IMR-90 (cell line): ENCODE data around the gene PET117. TPM values are rescaled to one million over a fixed set of nuclear protein-coding genes. Genes with fewer than 3 reads are reported as not detected.

Experiments used
- ATAC-seq: fragments of 200-7000 bp; cut with Tn5 transposase; 2 replicates; pipeline ENCODE4 v1.9.1; 2020; ENCODE audit warnings: low read depth, mild to moderate bottlenecking, moderate library complexity
- BruUV-seq: library from RNA; stranded (reverse); fragments of 400-500 nt; replicated peaks from 2 replicates; lab custom pipeline; 2021; lab: Mats Ljungman, UMichigan
- CTCF ChIA-PET: fragments of 300-600 bp; formaldehyde crosslinking; extraction: SDS; loops from one replicate; lab custom pipeline; 2021; ENCODE audit warnings: antibody characterized with exemption; lab: Yijun Ruan, JAX
- POLR2A ChIA-PET: fragments of 300-600 bp; sonication (Branson Sonifier 250); formaldehyde crosslinking; loops from one replicate; lab custom pipeline; 2022; ENCODE audit warnings: antibody characterized with exemption; ENCODE audit not compliant: unreplicated experiment; lab: Charles Lee
- DNase-seq: peaks from one replicate; pipeline ENCODE4 v3.0.0; 2013
- H2AFZ ChIP-seq: replicated peaks from 2 replicates; pipeline ENCODE3; 2013; ENCODE audit warnings: low read length, mild to moderate bottlenecking; ENCODE audit not compliant: poor library complexity
- H2AK5ac ChIP-seq: 2 replicates; pipeline ENCODE4 v1.6.1; 2013; ENCODE audit warnings: low read depth, low read length, inconsistent platforms
- H2AK9ac ChIP-seq: replicated peaks from 2 replicates; pipeline ENCODE3; 2013; ENCODE audit warnings: mild to moderate bottlenecking, low read depth, low read length, moderate library complexity; ENCODE audit not compliant: poor library complexity
- H2BK120ac ChIP-seq: 2 replicates; pipeline ENCODE4 v1.6.1; 2013; ENCODE audit warnings: low read depth, low read length, inconsistent platforms
- H2BK15ac ChIP-seq: 3 replicates; pipeline ENCODE4 v1.6.1; 2013; ENCODE audit warnings: low read depth, low read length, inconsistent platforms
- H2BK20ac ChIP-seq: 2 replicates; pipeline ENCODE4 v1.6.1; 2013; ENCODE audit warnings: low read depth, mild to moderate bottlenecking, inconsistent platforms, low read length, moderate library complexity
- H2BK5ac ChIP-seq: 2 replicates; pipeline ENCODE4 v1.6.1; 2013; ENCODE audit warnings: mild to moderate bottlenecking, low read depth, low read length, inconsistent platforms; ENCODE audit not compliant: poor library complexity, severe bottlenecking
- H3K14ac ChIP-seq: replicated peaks from 2 replicates; pipeline ENCODE4 v1.6.1; 2013; ENCODE audit warnings: low read depth, low read length, inconsistent platforms
- H3K18ac ChIP-seq: 2 replicates; pipeline ENCODE4 v1.6.1; 2013; ENCODE audit warnings: low read depth, low read length, control low read depth
- H3K23ac ChIP-seq: 2 replicates; pipeline ENCODE4 v1.6.1; 2013; ENCODE audit warnings: low read depth, low read length, inconsistent platforms
- H3K27ac ChIP-seq: 2 replicates; pipeline ENCODE4 v1.5.1; 2013; ENCODE audit warnings: mild to moderate bottlenecking, control low read depth, low read length; ENCODE audit not compliant: insufficient read depth
- H3K27me3 ChIP-seq: 2 replicates; pipeline ENCODE4 v1.6.1; 2013; ENCODE audit warnings: low read length; ENCODE audit not compliant: control insufficient read depth, insufficient read depth
- H3K36me3 ChIP-seq: 2 replicates; pipeline ENCODE4 v1.6.1; 2013; ENCODE audit warnings: low read length, mixed read lengths; ENCODE audit not compliant: control insufficient read depth, insufficient read depth
- H3K4ac ChIP-seq: 2 replicates; pipeline ENCODE4 v1.6.1; 2013; ENCODE audit warnings: low read depth, low read length, inconsistent platforms
- H3K4me1 ChIP-seq: 2 replicates; pipeline ENCODE4 v1.6.1; 2013; ENCODE audit warnings: low read length, mixed read lengths; ENCODE audit not compliant: control insufficient read depth, insufficient read depth
- H3K4me2 ChIP-seq: 2 replicates; pipeline ENCODE4 v1.6.1; 2013; ENCODE audit warnings: low read depth, mild to moderate bottlenecking, control low read depth, low read length, moderate library complexity
- H3K4me3 ChIP-seq: 2 replicates; pipeline ENCODE4 v1.5.1; 2013; ENCODE audit warnings: low read depth, mild to moderate bottlenecking, control low read depth, low read length, moderate library complexity; ENCODE audit not compliant: insufficient read depth
- H3K56ac ChIP-seq: 2 replicates; pipeline ENCODE4 v1.6.1; 2013; ENCODE audit warnings: low read length, inconsistent platforms; ENCODE audit not compliant: insufficient read depth; ENCODE audit errors: extremely low read depth
- H3K79me1 ChIP-seq, 2 experiments: 2 replicates each; pipeline ENCODE4 v1.6.1; 2013; ENCODE audit warnings: low read length in 2 of 2, inconsistent platforms in 1 of 2, low read depth in 1 of 2
- H3K9ac ChIP-seq: 2 replicates; pipeline ENCODE4 v1.6.1; 2013; ENCODE audit warnings: low read depth, low read length, control low read depth
- H3K9me1 ChIP-seq: 2 replicates; pipeline ENCODE4 v1.6.1; 2013; ENCODE audit warnings: low read length, inconsistent platforms; ENCODE audit not compliant: insufficient read depth
- H3K9me3 ChIP-seq: 2 replicates; pipeline ENCODE4 v1.6.1; 2013; ENCODE audit warnings: low read length; ENCODE audit not compliant: control insufficient read depth, insufficient read depth
- H4K20me1 ChIP-seq: 2 replicates; pipeline ENCODE4 v1.6.1; 2013; ENCODE audit warnings: low read length, inconsistent platforms; ENCODE audit not compliant: insufficient read depth
- H4K5ac ChIP-seq: 2 replicates; pipeline ENCODE4 v1.6.1; 2013; ENCODE audit warnings: mild to moderate bottlenecking, low read depth, low read length, control low read depth
- H4K8ac ChIP-seq, 2 experiments: 2 replicates each; pipeline ENCODE4 v1.6.1; 2013; ENCODE audit warnings: low read depth in 2 of 2, low read length in 2 of 2, control low read depth in 1 of 2, inconsistent platforms in 1 of 2
- H4K91ac ChIP-seq: 2 replicates; pipeline ENCODE4 v1.6.1; 2013; ENCODE audit warnings: low read depth, low read length, inconsistent platforms; ENCODE audit not compliant: insufficient read depth
- MAFK ChIP-seq: IDR thresholded peaks from 2 replicates; pipeline ENCODE4 v1.6.1; 2012; ENCODE audit warnings: low read depth, low read length, improper control_type of control experiment
- MAZ ChIP-seq: IDR thresholded peaks from 2 replicates; pipeline ENCODE4 v1.6.1; 2012; ENCODE audit warnings: low read depth, mild to moderate bottlenecking, low read length, improper control_type of control experiment, moderate library complexity, borderline replicate concordance
- MXI1 ChIP-seq: IDR thresholded peaks from 2 replicates; pipeline ENCODE4 v1.6.1; 2012; ENCODE audit warnings: low read depth, mild to moderate bottlenecking, low read length, moderate library complexity, borderline replicate concordance
- RAD21 ChIP-seq: IDR thresholded peaks from 2 replicates; pipeline ENCODE4 v1.6.1; 2012; ENCODE audit warnings: low read length, improper control_type of control experiment
- RCOR1 ChIP-seq: IDR thresholded peaks from 2 replicates; pipeline ENCODE4 v1.6.1; 2012; ENCODE audit warnings: mild to moderate bottlenecking, low read length, improper control_type of control experiment; ENCODE audit not compliant: insufficient replicate concordance
- RFX5 ChIP-seq: IDR thresholded peaks from 2 replicates; pipeline ENCODE4 v1.8.0; 2012; ENCODE audit warnings: low read depth, mild to moderate bottlenecking, low read length, moderate library complexity
- SMC3 ChIP-seq: fragments of 150-350 bp; IDR thresholded peaks from 2 replicates; pipeline ENCODE4 v1.6.1; 2016; ENCODE audit warnings: low read depth, mild to moderate bottlenecking, antibody characterized with exemption, low read length, moderate library complexity
- WGBS, 2 experiments: methylation state at CpG; one replicate each; pipeline versions ENCODE4 v1.1.5 to v1.1.7; 2013; ENCODE audit warnings: missing lambda C conversion rate in 2 of 2; ENCODE audit not compliant: insufficient read length in 1 of 2; ENCODE audit errors: extremely low coverage in 2 of 2; 5-methylcytosine and 5-hydroxymethylcytosine counted together
- dilution Hi-C: fragments of 300-500 bp; cut with HindIII; formaldehyde crosslinking; loops from one replicate; pipeline ENCODE4 v1.14.3; 2018; ENCODE audit warnings: low sequenced_read_pairs; ENCODE audit not compliant: unreplicated experiment
- in situ Hi-C: fragments of 300-500 bp; cut with MboI; formaldehyde crosslinking; loops from 3 replicates; pipeline ENCODE4 v1.14.3; 2019; ENCODE audit warnings: low sequenced_read_pairs, inconsistent platforms, mixed read lengths
- intact Hi-C: fragments of 100-400 bp; cut with micrococcal nuclease; formaldehyde crosslinking; loops from 2 replicates; pipeline ENCODE4 v1.10.0; 2022
- polyA plus RNA-seq, 3 experiments: library from polyadenylated mRNA; depleted of rRNA; stranded (reverse); fragments of >200 nt; gene quantifications; 2 replicates each; pipeline ENCODE4 v1.2.3, GENCODE V29; 2012; ENCODE audit warnings: low replicate concordance in 1 of 3
- total RNA-seq: library from RNA; depleted of rRNA; stranded (reverse); fragments of >200 nt; gene quantifications from 2 replicates; pipeline ENCODE4 v1.2.3, GENCODE V29; 2012
- TF ChIP-seq, protein P1 (sequence below): fragments of 150-350 bp; IDR thresholded peaks from 2 replicates; pipeline ENCODE4 v1.6.1; 2016; ENCODE audit warnings: low read depth, mild to moderate bottlenecking, low read length, moderate library complexity, borderline replicate concordance
- TF ChIP-seq, protein P2 (sequence below): fragments of 150-350 bp; IDR thresholded peaks from 2 replicates; pipeline ENCODE4 v1.6.1; 2017; ENCODE audit warnings: mild to moderate bottlenecking, antibody characterized with exemption, low read length, low read depth

Gene PET117
- total and polyA plus RNA-seq, 2 of the 4 experiments (the other 2 are of a cell fraction), result 3.9 to 8.3 TPM

DNA sequence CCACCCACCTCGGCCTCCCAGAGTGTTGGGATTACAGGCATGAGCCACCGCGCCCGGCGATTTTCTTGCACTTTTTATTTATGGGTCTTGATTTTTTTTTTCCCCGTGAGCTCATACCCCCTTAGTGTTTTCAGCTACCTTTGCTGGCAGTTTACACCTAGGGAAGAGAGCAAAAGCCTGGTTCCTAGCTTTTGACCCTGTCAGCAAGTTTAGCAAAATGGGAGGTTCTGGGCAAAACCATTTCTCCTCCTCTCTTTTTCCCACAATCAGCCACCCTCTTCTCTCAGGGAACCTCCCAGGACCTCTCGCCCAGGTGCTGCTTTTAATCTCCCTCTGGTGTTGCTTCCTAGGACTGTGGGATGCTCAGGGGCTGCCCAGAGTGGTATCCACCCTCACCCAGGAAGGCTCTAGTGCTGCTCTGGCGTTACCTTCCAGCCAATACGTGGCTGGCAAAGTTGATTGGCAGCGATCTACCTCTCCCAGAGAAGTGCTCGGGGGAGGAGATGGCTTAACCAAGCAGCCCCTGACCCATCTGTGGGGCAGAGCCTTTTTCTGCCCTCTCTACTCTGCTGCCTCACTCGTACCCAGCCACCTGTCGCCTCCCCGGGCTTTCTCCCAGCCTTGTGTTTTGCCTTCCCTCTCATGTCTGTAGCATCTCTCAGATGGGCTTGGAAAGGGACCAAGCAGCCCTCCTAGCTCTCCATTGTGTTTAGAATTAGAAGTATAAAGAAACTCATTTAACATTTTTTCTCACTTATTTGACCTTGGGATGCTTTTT is 37.4 kb downstream of the PET117 start:
- no CpG with 5 or more reads among the region's 14 CpGs for WGBS, 2 experiments
- Histone ChIP-seq H2BK120ac (no peak overlapping the region), H4K5ac (no peak overlapping the region), H3K79me1 (no peaks in the 10 kb centered on the region; a peak in 1 of 4 replicates), H2AK9ac (no peak overlapping the region), H3K14ac (no peak overlapping the region), H3K23ac (no peak overlapping the region), H4K8ac (no peak overlapping the region), H2BK15ac (no peak overlapping the region), H3K9me1 (no peaks in the 10 kb centered on the region), H3K27me3 (no peaks in the 10 kb centered on the region), H4K91ac (no peak overlapping the region), H3K18ac (no peak overlapping the region), H3K9ac (no peak overlapping the region), H3K9me3 (no peaks in the 10 kb centered on the region; the same call in 1 of the 2 replicates), H2AFZ (no peak overlapping the region), H2AK5ac (no peak overlapping the region), H2BK20ac (no peak overlapping the region), H3K4me3 (no peak overlapping the region), H3K56ac (no peak overlapping the region), H3K4ac (no peak overlapping the region), H3K4me1 (no peaks in the 10 kb centered on the region), H3K36me3 (peaks cover 4% of the 10 kb centered on the region), H2BK5ac (no peak overlapping the region), H3K27ac (no peak overlapping the region), H4K20me1 (no peaks in the 10 kb centered on the region), H3K4me2 (no peak overlapping the region)
- CTCF ChIA-PET, result no interaction called here
- intact Hi-C loops, result no loop called here
- no peak for DNase-seq
- no TSS peak for BruUV-seq
- dilution Hi-C loops, result no loop called here
- TF ChIP-seq MAFK (0 out of 2 replicates have a peak, but pooled peaks have one; percentile 2), SMC3 (no peak), RAD21 (no peak), MAZ (no peak), MXI1 (no peak), RFX5 (no peak), RCOR1 (no peak)
- TF ChIP-seq, protein P1, sequence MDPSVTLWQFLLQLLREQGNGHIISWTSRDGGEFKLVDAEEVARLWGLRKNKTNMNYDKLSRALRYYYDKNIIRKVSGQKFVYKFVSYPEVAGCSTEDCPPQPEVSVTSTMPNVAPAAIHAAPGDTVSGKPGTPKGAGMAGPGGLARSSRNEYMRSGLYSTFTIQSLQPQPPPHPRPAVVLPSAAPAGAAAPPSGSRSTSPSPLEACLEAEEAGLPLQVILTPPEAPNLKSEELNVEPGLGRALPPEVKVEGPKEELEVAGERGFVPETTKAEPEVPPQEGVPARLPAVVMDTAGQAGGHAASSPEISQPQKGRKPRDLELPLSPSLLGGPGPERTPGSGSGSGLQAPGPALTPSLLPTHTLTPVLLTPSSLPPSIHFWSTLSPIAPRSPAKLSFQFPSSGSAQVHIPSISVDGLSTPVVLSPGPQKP, result no peak
- TF ChIP-seq, protein P2, sequence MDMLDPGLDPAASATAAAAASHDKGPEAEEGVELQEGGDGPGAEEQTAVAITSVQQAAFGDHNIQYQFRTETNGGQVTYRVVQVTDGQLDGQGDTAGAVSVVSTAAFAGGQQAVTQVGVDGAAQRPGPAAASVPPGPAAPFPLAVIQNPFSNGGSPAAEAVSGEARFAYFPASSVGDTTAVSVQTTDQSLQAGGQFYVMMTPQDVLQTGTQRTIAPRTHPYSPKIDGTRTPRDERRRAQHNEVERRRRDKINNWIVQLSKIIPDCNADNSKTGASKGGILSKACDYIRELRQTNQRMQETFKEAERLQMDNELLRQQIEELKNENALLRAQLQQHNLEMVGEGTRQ, result no peak
- ATAC-seq, result no peak
- in situ Hi-C loops, result no loop called here
- POLR2A ChIA-PET, result interaction anchor here (0.7 kb wide), 1 partner anchor 18 kb away, joined by 3 read pairs; no protein-coding TSS in a partner anchor
